22Rv1 (cell line): ENCODE measurements around the gene PHF3.

ENCODE experiments used
- CTCF ChIP-seq: fragments of 450-650 bp; IDR thresholded peaks from 2 replicates; pipeline ENCODE4 v1.5.1; 2017; ENCODE audit warnings: mild to moderate bottlenecking
- ZFX ChIP-seq: fragments of 450-650 bp; IDR thresholded peaks from 2 replicates; pipeline ENCODE4 v1.6.1; 2017; ENCODE audit warnings: antibody characterized with exemption, borderline replicate concordance

GRCh38 chr6:63663956-63664281 is 28.3 kb downstream of the PHF3 start:
- TF ChIP-seq CTCF (no peak), ZFX (no peak)
